Left lung (tissue), 10 donors: Measurements from ENCODE around the gene WNT9B. TPM values are rescaled to one million over a fixed set of nuclear protein-coding genes. Genes with fewer than 3 reads are reported as not detected.
"Not testable (repeated sequence)": the region's sequence is repeated elsewhere in the genome, so short reads cannot be mapped to it uniquely, and the experiment has no call there.

Source experiments
- ATAC-seq: fragments of 200-7000 bp; cut with Tn5 transposase; one replicate; pipeline ENCODE4 v1.9.1; 2020; ENCODE audit warnings: moderate library complexity
- DNase-seq, 4 donors: peaks; one replicate each; pipeline ENCODE4 v3.0.0-alpha.2; 2013 to 2020
- H3K27ac ChIP-seq, 2 donors: fragments of 200-600 bp; sonication (generic) in 1 of 2; one replicate each; pipeline versions ENCODE4 v1.5.0 to v1.8.0; 2020 to 2021
- H3K27me3 ChIP-seq, 2 donors: fragments of 200-600 bp; sonication (generic) in 1 of 2; one replicate each; pipeline versions ENCODE4 v1.5.0 to v1.8.0; 2020 to 2021
- H3K36me3 ChIP-seq, 2 donors: fragments of 200-600 bp; sonication (generic) in 1 of 2; one replicate each; pipeline versions ENCODE4 v1.5.0 to v1.8.0; 2020 to 2021
- H3K4me1 ChIP-seq, 2 donors: fragments of 200-600 bp; one replicate each; pipeline ENCODE4 v1.8.0; 2021
- H3K4me3 ChIP-seq, 2 donors: fragments of 200-600 bp; sonication (generic) in 1 of 2; one replicate each; pipeline versions ENCODE4 v1.5.0 to v1.8.0; 2020 to 2021; ENCODE audit warnings: mild to moderate bottlenecking in 1 of 2
- H3K9me3 ChIP-seq, 2 donors: fragments of 200-600 bp; sonication (generic) in 1 of 2; one replicate each; pipeline versions ENCODE4 v1.5.0 to v1.8.0; 2020 to 2021
- CTCF ChIP-seq, 2 donors: fragments of 200-600 bp; sonication (generic) in 1 of 2; IDR thresholded peaks; one replicate each; pipeline versions ENCODE4 v1.5.0 to v1.8.0; 2021; ENCODE audit warnings: antibody characterized with exemption in 2 of 2
- intact Hi-C, 2 donors: fragments of 100-400 bp; cut with DNase I; formaldehyde crosslinking; loops; one replicate each; pipeline versions ENCODE4 v1.11.2 to v1.14.2; 2022
- polyA plus RNA-seq, 6 donors: library from polyadenylated mRNA; unstranded; fragments of 120-200 nt; gene quantifications; one replicate each; pipeline ENCODE4 v1.2.1, GENCODE V29; 2013; ENCODE audit not compliant: insufficient read length in 6 of 6
- total RNA-seq, 2 donors: library from RNA; stranded (reverse); fragmentation: NEBNext Ultra II Directional; extraction: Animal tissue kit (Norgen Biotek cat#: 25700); gene quantifications; one replicate each; pipeline ENCODE4 v1.2.1, GENCODE V29; 2021
- donor health status: DM: no; HTN: yes; CAD: no.
- donor health status: DM: no; HTN: no; CAD: no.

The WNT9B gene
- total and polyA plus RNA-seq, 8 donors = 0.07 to 1.2 (median 0.21) TPM

- no peak for ATAC-seq
- Histone ChIP-seq H3K9me3 (no peaks in the 10 kb centered on the region), H3K36me3 (no peaks in the 10 kb centered on the region), H3K27me3 (no peaks in the 10 kb centered on the region), H3K27ac (no peak overlapping the region), H3K4me3 (no peak overlapping the region), H3K4me1 (no peaks in the 10 kb centered on the region)
- intact Hi-C loops = no loop called here
- no peak for DNase-seq
- TF ChIP-seq CTCF (IDR thresholded peaks at IDR 0.05) = no peak
These were observed 64.2 kb downstream of the WNT9B start for GRCh38 chr17:46915596-46915995.

- Histone ChIP-seq H3K36me3 (no peaks in the 10 kb centered on the region), H3K9me3 (no peaks in the 10 kb centered on the region), H3K27ac (no peak overlapping the region), H3K4me1 (no peaks in the 10 kb centered on the region), H3K4me3 (no peak overlapping the region), H3K27me3 (no peaks in the 10 kb centered on the region)
- DNase-seq (no peak), ATAC-seq (no peak)
- no peak for TF ChIP-seq CTCF (IDR thresholded peaks at IDR 0.05)
- intact Hi-C loops = no loop called here
These were observed 64.8 kb downstream of the WNT9B start for GRCh38 chr17:46916211-46916610.

GRCh38 chr17:46916623-46917022 lies 65.2 kb downstream of the WNT9B start:
- DNase-seq (no peak), ATAC-seq (no peak)
- no peaks in the 10 kb centered on the region for H3K27me3 ChIP-seq
- no peak for TF ChIP-seq CTCF (IDR thresholded peaks at IDR 0.05)
- no peak overlapping the region for H3K27ac ChIP-seq
- no peak overlapping the region for H3K4me3 ChIP-seq
- no peaks in the 10 kb centered on the region for H3K36me3 ChIP-seq
- intact Hi-C loops = no loop called here
- H3K9me3 ChIP-seq = no peaks in the 10 kb centered on the region
- H3K4me1 ChIP-seq = no peaks in the 10 kb centered on the region

GRCh38 chr17:46917041-46917440 lies 65.7 kb downstream of the WNT9B start:
- TF ChIP-seq CTCF (IDR thresholded peaks at IDR 0.05) = no peak
- no peak for ATAC-seq
- Histone ChIP-seq H3K27me3 (no peaks in the 10 kb centered on the region), H3K4me3 (no peak overlapping the region), H3K4me1 (no peaks in the 10 kb centered on the region), H3K9me3 (no peaks in the 10 kb centered on the region), H3K27ac (no peak overlapping the region), H3K36me3 (no peaks in the 10 kb centered on the region)
- DNase-seq = no peak
- intact Hi-C loops = no loop called here

- intact Hi-C loops = no loop called here
- no peak overlapping the region for H3K27ac ChIP-seq
- no peak for TF ChIP-seq CTCF (IDR thresholded peaks at IDR 0.05)
- no peak for DNase-seq
- no peaks in the 10 kb centered on the region for H3K4me1 ChIP-seq
- H3K36me3 ChIP-seq = no peaks in the 10 kb centered on the region
- no peaks in the 10 kb centered on the region for H3K9me3 ChIP-seq
- H3K27me3 ChIP-seq = no peaks in the 10 kb centered on the region
- no peak for ATAC-seq
- no peak overlapping the region for H3K4me3 ChIP-seq
These were observed 66.1 kb downstream of the WNT9B start for GRCh38 chr17:46917516-46917915.

- H3K27me3 ChIP-seq, intact Hi-C loops, H3K9me3 ChIP-seq, DNase-seq, H3K27ac ChIP-seq, ATAC-seq, H3K36me3 ChIP-seq: not testable (repeated sequence)
- H3K4me1 ChIP-seq = peaks cover 8 to 35% of the 10 kb centered on the region in 2 donors
- H3K4me3 ChIP-seq = peak overlapping the region; percentile 91 to 99
These were observed 70.6 kb downstream of the WNT9B start for GRCh38 chr17:46921962-46922361.
